ENCODE data around the gene HOXA10.
A peak's percentile ranks its signal among the peaks of the same experiment; 100 is the strongest.

HOXA10 gene

GRCh38 chr7:27179503-27180430 is 5.6 kb upstream of the HOXA10 start:
- peak; percentile 56 for TF ChIP-seq CTCF (IDR thresholded peaks at IDR 0.05; ENCODE audit: insufficient read depth, low read depth, low read length, missing control alignments)
- no peak overlapping the region for H3K4me3 ChIP-seq (ENCODE audit: low read depth, low read length)
- peak; percentile 34 for DNase-seq (ENCODE audit: low read depth)

- H3K4me3 ChIP-seq (ENCODE audit: low read depth, low read length) = no peak overlapping the region
- no peak for TF ChIP-seq CTCF (IDR thresholded peaks at IDR 0.05; ENCODE audit: insufficient read depth, low read depth, low read length, missing control alignments)
- DNase-seq (ENCODE audit: low read depth) = no peak
Observed at GRCh38 chr7:27179030-27179429, 4.9 kb upstream of the HOXA10 start.

GRCh38 chr7:27178366-27178765 is 4.2 kb upstream of the HOXA10 start:
- no peak overlapping the region for H3K4me3 ChIP-seq (ENCODE audit: low read depth, low read length)
- TF ChIP-seq CTCF (IDR thresholded peaks at IDR 0.05; ENCODE audit: insufficient read depth, low read depth, low read length, missing control alignments) = no peak
- DNase-seq (ENCODE audit: low read depth) = no peak

- no peak overlapping the region for H3K4me3 ChIP-seq (ENCODE audit: low read depth, low read length)
- no peak for TF ChIP-seq CTCF (IDR thresholded peaks at IDR 0.05; ENCODE audit: insufficient read depth, low read depth, low read length, missing control alignments)
- no peak for DNase-seq (ENCODE audit: low read depth)
Observed at GRCh38 chr7:27177795-27178320, 3.7 kb upstream of the HOXA10 start.

- no peak for DNase-seq (ENCODE audit: low read depth)
- TF ChIP-seq CTCF (IDR thresholded peaks at IDR 0.05; ENCODE audit: insufficient read depth, low read depth, low read length, missing control alignments) = no peak
- no peak overlapping the region for H3K4me3 ChIP-seq (ENCODE audit: low read depth, low read length)
Observed at GRCh38 chr7:27176962-27177794, 3.1 kb upstream of the HOXA10 start.

- DNase-seq (ENCODE audit: low read depth) = no peak
- no peak for TF ChIP-seq CTCF (IDR thresholded peaks at IDR 0.05; ENCODE audit: insufficient read depth, low read depth, low read length, missing control alignments)
- H3K4me3 ChIP-seq (ENCODE audit: low read depth, low read length) = no peak overlapping the region
Observed at GRCh38 chr7:27176524-27176845, 2.4 kb upstream of the HOXA10 start.

Data from GM12865 (cell line).